ENCODE data around the gene EIF4G3.

Gene EIF4G3

GRCh38 chr1:21168444-21168843 is 8.3 kb downstream of the EIF4G3 start:
- H3K27me3 Mint-ChIP-seq (ENCODE audit: low read depth) = no peaks in the 10 kb centered on the region
- no peak overlapping the region for H3K4me3 Mint-ChIP-seq
- peaks cover 63% of the 10 kb centered on the region for H3K36me3 Mint-ChIP-seq (ENCODE audit: low read depth)
- peaks cover 15% of the 10 kb centered on the region for H3K4me1 Mint-ChIP-seq
- no peak overlapping the region for H3K27ac Mint-ChIP-seq
- no peak for TF ChIP-seq CTCF (IDR thresholded peaks at IDR 0.05; ENCODE audit: unreplicated experiment in 3 of 3)
- H3K9me3 Mint-ChIP-seq = peaks cover 3% of the 10 kb centered on the region

DNA sequence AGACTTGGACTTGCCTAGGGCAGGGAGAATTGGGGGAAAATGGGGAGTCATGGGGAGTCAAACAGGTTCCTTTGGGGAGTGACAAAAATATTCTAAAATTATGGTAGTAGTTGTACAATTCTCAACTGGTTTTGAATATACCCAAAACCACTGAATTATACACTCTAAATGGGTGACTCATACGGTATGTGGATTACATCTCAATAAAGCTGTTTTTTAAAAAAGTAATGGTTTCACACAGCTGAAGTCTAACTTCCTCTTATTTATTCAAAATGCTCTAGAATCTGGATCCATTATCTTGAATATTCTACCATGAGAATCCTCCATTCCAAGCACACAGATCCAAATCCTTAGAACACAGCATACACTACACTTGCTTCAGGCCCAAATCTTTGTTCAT is 11.1 kb downstream of the EIF4G3 start:
- Mint-ChIP-seq H3K9me3 (peaks cover 3% of the 10 kb centered on the region), H3K27me3 (ENCODE audit: low read depth) (no peaks in the 10 kb centered on the region), H3K4me1 (peaks cover 5% of the 10 kb centered on the region), H3K36me3 (ENCODE audit: low read depth) (peaks cover 68% of the 10 kb centered on the region), H3K27ac (no peak overlapping the region), H3K4me3 (no peak overlapping the region)
- TF ChIP-seq CTCF (IDR thresholded peaks at IDR 0.05; ENCODE audit: unreplicated experiment in 3 of 3) = no peak

DNA sequence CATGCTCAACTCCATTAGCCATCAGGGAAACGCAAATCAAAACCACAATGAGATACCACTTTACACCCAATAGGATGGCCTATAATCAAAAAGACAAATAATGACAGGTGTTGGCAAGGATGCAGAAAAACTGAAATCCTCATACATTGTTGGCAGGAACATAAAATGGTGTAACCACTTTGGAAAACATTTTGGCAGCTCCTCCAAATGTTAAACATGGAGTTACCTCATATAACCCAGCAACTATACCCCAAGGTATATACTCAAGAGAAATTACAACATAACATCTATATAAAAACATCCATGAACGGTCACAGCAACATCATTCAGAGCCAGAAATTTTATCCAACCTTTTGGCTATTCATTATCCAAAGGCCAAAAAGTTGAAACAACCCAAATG is 11.6 kb downstream of the EIF4G3 start:
- Mint-ChIP-seq H3K4me3 (no peak overlapping the region), H3K27ac (no peak overlapping the region), H3K27me3 (ENCODE audit: low read depth) (no peaks in the 10 kb centered on the region), H3K4me1 (peaks cover 5% of the 10 kb centered on the region), H3K9me3 (peaks cover 3% of the 10 kb centered on the region), H3K36me3 (ENCODE audit: low read depth) (peaks cover 68% of the 10 kb centered on the region)
- no peak for TF ChIP-seq CTCF (IDR thresholded peaks at IDR 0.05; ENCODE audit: unreplicated experiment in 3 of 3)

GRCh38 chr1:21164266-21164665 is 12.4 kb downstream of the EIF4G3 start:
- TF ChIP-seq CTCF (IDR thresholded peaks at IDR 0.05; ENCODE audit: unreplicated experiment in 3 of 3) = no peak
- H3K9me3 Mint-ChIP-seq = peaks cover 3% of the 10 kb centered on the region
- H3K36me3 Mint-ChIP-seq (ENCODE audit: low read depth) = peaks cover 65% of the 10 kb centered on the region
- no peaks in the 10 kb centered on the region for H3K27me3 Mint-ChIP-seq (ENCODE audit: low read depth)
- H3K27ac Mint-ChIP-seq = no peak overlapping the region
- H3K4me1 Mint-ChIP-seq = peaks cover 5% of the 10 kb centered on the region
- H3K4me3 Mint-ChIP-seq = no peak overlapping the region

DNA sequence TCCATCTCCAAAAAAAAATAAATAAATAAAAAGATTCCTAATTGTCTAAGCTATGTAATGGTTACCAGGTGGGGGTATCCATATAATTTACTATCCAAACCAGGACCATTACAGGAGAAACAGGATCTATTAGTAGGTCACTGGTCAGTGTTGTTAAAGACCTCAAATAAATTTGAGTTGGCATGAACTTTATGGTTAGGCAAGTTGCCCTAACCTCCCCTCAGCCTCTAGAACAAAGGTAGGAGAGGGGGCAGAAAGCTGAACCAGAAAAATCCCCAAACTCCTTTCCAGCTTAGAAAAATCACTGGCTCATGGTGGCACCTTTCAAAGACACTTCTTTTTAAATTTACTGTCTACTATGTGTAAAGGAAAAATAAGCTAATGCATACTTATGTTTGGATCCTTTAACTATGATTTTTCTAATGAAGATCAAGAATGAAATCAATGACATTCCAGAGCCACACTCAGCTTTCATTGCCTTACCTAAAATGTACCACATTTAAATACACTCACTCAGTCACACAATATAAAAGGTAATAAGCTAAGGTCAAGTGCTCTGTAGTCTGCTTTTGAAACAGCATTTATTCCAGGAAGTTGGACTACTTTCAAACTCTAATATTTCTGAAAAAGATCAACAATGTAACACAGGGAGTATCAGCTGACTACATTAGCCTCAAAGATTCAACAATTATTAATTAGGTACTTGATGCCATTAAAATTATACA is 13.8 kb downstream of the EIF4G3 start:
- peaks cover 5% of the 10 kb centered on the region for H3K4me1 Mint-ChIP-seq
- peaks cover 67% of the 10 kb centered on the region for H3K36me3 Mint-ChIP-seq (ENCODE audit: low read depth)
- no peak for TF ChIP-seq CTCF (IDR thresholded peaks at IDR 0.05; ENCODE audit: unreplicated experiment in 3 of 3)
- peaks cover 3% of the 10 kb centered on the region for H3K9me3 Mint-ChIP-seq
- no peaks in the 10 kb centered on the region for H3K27me3 Mint-ChIP-seq (ENCODE audit: low read depth)
- H3K4me3 Mint-ChIP-seq = no peak overlapping the region
- peak overlapping the region in 2 of 3 experiments; percentile 3 to 5 for H3K27ac Mint-ChIP-seq

DNA sequence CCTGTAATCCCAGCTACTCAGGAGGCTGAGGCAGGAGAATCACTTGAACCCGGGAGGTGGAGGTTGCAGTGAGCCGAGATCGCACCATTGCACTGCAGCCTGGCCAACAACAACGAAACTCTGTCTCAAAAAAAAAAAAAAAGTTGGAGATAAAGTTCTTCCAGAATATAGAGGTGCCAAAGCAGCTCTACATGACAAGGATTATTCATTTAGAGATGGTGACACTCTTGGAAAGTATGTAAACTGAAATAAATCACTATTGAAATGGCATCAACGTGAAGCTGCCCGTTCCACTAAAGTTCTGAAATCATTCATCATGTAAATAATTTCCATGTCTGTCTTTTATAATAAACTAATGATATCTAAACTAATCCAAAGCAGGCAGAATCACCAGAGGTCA is 14.9 kb downstream of the EIF4G3 start:
- H3K4me1 Mint-ChIP-seq = peaks cover 5% of the 10 kb centered on the region
- H3K4me3 Mint-ChIP-seq = no peak overlapping the region
- H3K27ac Mint-ChIP-seq = no peak overlapping the region
- H3K36me3 Mint-ChIP-seq (ENCODE audit: low read depth) = peaks cover 64% of the 10 kb centered on the region
- no peaks in the 10 kb centered on the region for H3K9me3 Mint-ChIP-seq
- TF ChIP-seq CTCF (IDR thresholded peaks at IDR 0.05; ENCODE audit: unreplicated experiment in 3 of 3) = no peak
- no peaks in the 10 kb centered on the region for H3K27me3 Mint-ChIP-seq (ENCODE audit: low read depth)

Measured in nephron (organoid).